ENCODE data around the gene OR2D3. TPM values are rescaled to one million over a fixed set of nuclear protein-coding genes. Genes with fewer than 3 reads are reported as not detected.

Gene OR2D3
- total and polyA plus RNA-seq, 2 of the 13 experiments (the other 11 are each of a cell fraction or from before 2014, with no cell fraction given): not detected

- TF ChIP-seq BCL3 (CRISPR knock-in tag; IDR thresholded peaks at IDR 0.05) (no peak), PRDM4 (CRISPR knock-in tag; IDR thresholded peaks at IDR 0.05; ENCODE audit: borderline replicate concordance) (no peak), ZNF484 (CRISPR knock-in tag; IDR thresholded peaks at IDR 0.05; ENCODE audit: borderline replicate concordance, low read depth) (no peak), ZSCAN30 (CRISPR knock-in tag; IDR thresholded peaks at IDR 0.05) (no peak)
These were observed 5.6 kb downstream of the OR2D3 start, which contains the start of gene ZNF215 (continued) for GRCh38 chr11:6926208-6927029.

GRCh38 chr11:6927030-6927617 lies 6.3 kb downstream of the OR2D3 start:
- CTCF ChIA-PET (ENCODE audit: low intra/inter-chr PET ratio, low total read pairs): no interaction called here
- H3K4me2 ChIP-seq (ENCODE audit: low read depth, low read length): no peak overlapping the region
- no peaks in the 10 kb centered on the region for H3K4me1 ChIP-seq (ENCODE audit: insufficient read depth, low read length)
- H3K27ac ChIP-seq (ENCODE audit: extremely low read length, insufficient read depth, low read length): no peak overlapping the region
- H3K9ac ChIP-seq (ENCODE audit: insufficient read depth, low read depth, low read length): no peak overlapping the region
- in situ Hi-C loops (cut with HindIII; ENCODE audit: extremely low pct_ligation_motif_present, low pct_unique_long_range_greater_than_20kb): no loop called here
- H2AFZ ChIP-seq (ENCODE audit: low read length): no peak overlapping the region
- 38% methylated on average over 11 of the region's 11 CpGs for WGBS (ENCODE audit: low lambda C conversion rate)
- peaks cover 0 to 16% of the 10 kb centered on the region in 2 experiments; a peak in 2 of 5 replicates for H3K27me3 ChIP-seq (ENCODE audit: control insufficient read depth in 1 of 2, insufficient read depth in 2 of 2, low read length in 2 of 2)
- ATAC-seq: no peak
- no peak overlapping the region for H3K4me3 ChIP-seq (replicated peaks in 1 of 3; ENCODE audit: insufficient read depth in 1 of 3, low read depth in 2 of 3, low read length in 3 of 3)
- POLR2A ChIA-PET: no interaction called here
- no peak for DNase-seq (ENCODE audit: low spot score)
- intact Hi-C loops (cut with micrococcal nuclease; ENCODE audit: unreplicated experiment): no loop called here
- no peak for FAIRE-seq
- H3K9me3 ChIP-seq (ENCODE audit: low read length): no peaks in the 10 kb centered on the region
- TF ChIP-seq ZFP62 (CRISPR knock-in tag; IDR thresholded peaks at IDR 0.05) (no peak), MAFG (CRISPR knock-in tag; IDR thresholded peaks at IDR 0.05) (no peak), BRD4 (CRISPR knock-in tag; IDR thresholded peaks at IDR 0.05) (no peak), ZNF512 (CRISPR knock-in tag; IDR thresholded peaks at IDR 0.05) (no peak), ZNF644 (CRISPR knock-in tag; IDR thresholded peaks at IDR 0.05; ENCODE audit: low read depth) (no peak), ZNF841 (CRISPR knock-in tag; IDR thresholded peaks at IDR 0.05; ENCODE audit: borderline replicate concordance) (no peak), ZBTB7B (CRISPR knock-in tag; IDR thresholded peaks at IDR 0.05) (no peak), ELF1 (CRISPR knock-in tag; IDR thresholded peaks at IDR 0.05) (no peak), ZZZ3 (CRISPR knock-in tag; IDR thresholded peaks at IDR 0.05; ENCODE audit: borderline replicate concordance) (no peak), ZNF136 (CRISPR knock-in tag; IDR thresholded peaks at IDR 0.05; ENCODE audit: low read depth) (no peak), ZNF879 (CRISPR knock-in tag; IDR thresholded peaks at IDR 0.05) (no peak)
- H4K20me1 ChIP-seq (ENCODE audit: insufficient read depth, low read length): no peaks in the 10 kb centered on the region
- no TSS peak for BruUV-seq (replicated peaks)
- no peaks in the 10 kb centered on the region for H3K36me3 ChIP-seq (replicated peaks in 1 of 2; ENCODE audit: control insufficient read depth in 1 of 2, insufficient read depth in 2 of 2, low read length in 2 of 2)
- H3K79me2 ChIP-seq (ENCODE audit: insufficient read depth, low read length): no peaks in the 10 kb centered on the region
